ENCODE measurements around the gene MYO18A. TPM values are rescaled to one million over a fixed set of nuclear protein-coding genes. Genes with fewer than 3 reads are reported as not detected.

The MYO18A gene
- total RNA-seq, 2 donors from 2014 or later: 106 to 332 TPM

DNA sequence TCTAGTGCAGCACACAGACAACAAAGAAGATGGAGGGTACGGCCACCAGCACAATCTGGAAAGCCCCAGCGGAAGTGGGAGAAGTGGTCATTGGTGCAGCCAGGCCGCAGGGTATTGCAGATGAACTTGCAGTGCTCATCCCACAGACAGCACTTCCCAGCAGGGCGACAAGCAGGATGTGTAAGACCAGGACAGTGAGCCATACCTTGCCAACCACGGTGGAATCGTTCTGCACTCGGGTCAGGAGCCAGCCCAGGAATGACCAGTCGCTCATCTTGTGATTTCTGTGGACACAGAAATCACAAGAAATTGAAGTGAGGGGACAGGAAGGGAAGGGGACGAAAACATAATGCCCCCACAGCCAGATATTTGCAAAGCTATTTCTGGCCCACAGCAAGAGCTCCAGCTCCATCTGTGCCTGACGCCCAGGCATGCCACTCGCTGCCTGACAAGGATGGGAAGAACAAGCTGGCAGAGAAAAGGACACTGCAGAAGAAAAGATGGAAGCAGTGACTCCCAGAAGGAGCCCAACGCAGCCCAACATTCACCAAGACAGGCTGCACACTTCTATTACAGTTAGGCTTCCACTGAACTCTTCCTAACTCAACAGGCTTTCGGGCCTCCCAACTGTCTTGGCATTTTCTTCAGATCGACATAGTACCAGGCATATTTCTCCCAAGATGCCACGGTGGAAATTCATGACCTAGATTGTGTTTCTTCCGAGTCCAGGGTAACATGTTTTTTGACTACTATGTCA is 17.5 kb upstream of the MYO18A start:
- TF ChIP-seq, protein P1, sequence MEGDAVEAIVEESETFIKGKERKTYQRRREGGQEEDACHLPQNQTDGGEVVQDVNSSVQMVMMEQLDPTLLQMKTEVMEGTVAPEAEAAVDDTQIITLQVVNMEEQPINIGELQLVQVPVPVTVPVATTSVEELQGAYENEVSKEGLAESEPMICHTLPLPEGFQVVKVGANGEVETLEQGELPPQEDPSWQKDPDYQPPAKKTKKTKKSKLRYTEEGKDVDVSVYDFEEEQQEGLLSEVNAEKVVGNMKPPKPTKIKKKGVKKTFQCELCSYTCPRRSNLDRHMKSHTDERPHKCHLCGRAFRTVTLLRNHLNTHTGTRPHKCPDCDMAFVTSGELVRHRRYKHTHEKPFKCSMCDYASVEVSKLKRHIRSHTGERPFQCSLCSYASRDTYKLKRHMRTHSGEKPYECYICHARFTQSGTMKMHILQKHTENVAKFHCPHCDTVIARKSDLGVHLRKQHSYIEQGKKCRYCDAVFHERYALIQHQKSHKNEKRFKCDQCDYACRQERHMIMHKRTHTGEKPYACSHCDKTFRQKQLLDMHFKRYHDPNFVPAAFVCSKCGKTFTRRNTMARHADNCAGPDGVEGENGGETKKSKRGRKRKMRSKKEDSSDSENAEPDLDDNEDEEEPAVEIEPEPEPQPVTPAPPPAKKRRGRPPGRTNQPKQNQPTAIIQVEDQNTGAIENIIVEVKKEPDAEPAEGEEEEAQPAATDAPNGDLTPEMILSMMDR (IDR thresholded peaks at IDR 0.05): no peak
- H3K27ac ChIP-seq: no peak overlapping the region
- H3K9me3 ChIP-seq: no peaks in the 10 kb centered on the region
- H3K4me3 ChIP-seq: no peak overlapping the region
- H3K36me3 ChIP-seq: no peaks in the 10 kb centered on the region
- ATAC-seq (ENCODE audit: insufficient number of reproducible peaks, low FRiP score, low read depth) (peak; percentile 9), DNase-seq (ENCODE audit: low spot score) (no peak)
- H3K27me3 ChIP-seq (replicated peaks; ENCODE audit: insufficient read depth): no peaks in the 10 kb centered on the region
- no peaks in the 10 kb centered on the region for H3K4me1 ChIP-seq (ENCODE audit: control insufficient read depth in 1 of 2, low read depth in 2 of 2)

- ATAC-seq (ENCODE audit: insufficient number of reproducible peaks, low FRiP score, low read depth) (no peak), DNase-seq (ENCODE audit: low spot score) (no peak)
- H3K36me3 ChIP-seq: no peaks in the 10 kb centered on the region
- H3K27ac ChIP-seq: no peak overlapping the region
- TF ChIP-seq, protein P1 (IDR thresholded peaks at IDR 0.05): no peak
- no peak overlapping the region for H3K4me3 ChIP-seq
- H3K4me1 ChIP-seq (ENCODE audit: control insufficient read depth in 1 of 2, low read depth in 2 of 2): no peaks in the 10 kb centered on the region
- H3K27me3 ChIP-seq (replicated peaks; ENCODE audit: insufficient read depth): no peaks in the 10 kb centered on the region
- no peaks in the 10 kb centered on the region for H3K9me3 ChIP-seq
Measured at GRCh38 chr17:29196769-29197515, 16.7 kb upstream of the MYO18A start.

DNA sequence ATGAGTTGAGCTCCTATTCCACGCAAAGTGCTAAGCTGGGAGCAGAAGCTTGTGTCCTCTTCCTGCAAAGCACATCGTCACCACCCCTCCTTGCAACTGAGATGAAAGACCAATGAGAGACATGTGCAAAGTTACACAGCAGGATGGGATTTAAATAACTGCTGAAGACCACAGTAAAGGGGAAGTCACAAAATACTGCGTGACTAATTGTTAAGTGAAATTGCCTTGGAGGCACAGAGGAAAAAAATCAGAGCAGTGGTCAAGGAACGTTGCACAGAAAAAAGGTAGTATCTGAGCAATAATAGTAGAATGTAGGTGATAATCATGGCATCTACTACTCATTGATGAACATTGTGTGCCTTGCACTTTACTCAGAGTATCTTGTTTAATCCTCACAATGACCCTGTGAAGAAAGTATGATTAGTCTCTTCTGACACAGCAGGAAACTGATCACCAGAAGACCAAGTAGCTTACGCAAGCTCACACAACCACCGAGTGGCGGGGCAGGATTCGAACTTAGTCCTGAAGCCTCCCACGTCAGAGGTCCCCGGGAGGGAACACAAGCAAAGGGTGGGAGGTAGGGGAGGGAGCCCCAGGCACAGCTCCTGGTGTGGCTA is 15.4 kb upstream of the MYO18A start:
- Histone ChIP-seq H3K4me1 (ENCODE audit: control insufficient read depth in 1 of 2, low read depth in 2 of 2) (no peaks in the 10 kb centered on the region), H3K4me3 (no peak overlapping the region), H3K27me3 (replicated peaks; ENCODE audit: insufficient read depth) (no peaks in the 10 kb centered on the region), H3K9me3 (no peaks in the 10 kb centered on the region), H3K27ac (peak overlapping the region in 1 of 2 donors; percentile 17), H3K36me3 (no peaks in the 10 kb centered on the region)
- ATAC-seq (ENCODE audit: insufficient number of reproducible peaks, low FRiP score, low read depth) (no peak), DNase-seq (ENCODE audit: low spot score) (no peak)
- TF ChIP-seq, protein P1 (IDR thresholded peaks at IDR 0.05): no peak

- H3K27ac ChIP-seq: no peak overlapping the region
- no peaks in the 10 kb centered on the region for H3K4me1 ChIP-seq (ENCODE audit: control insufficient read depth in 1 of 2, low read depth in 2 of 2)
- no peaks in the 10 kb centered on the region for H3K27me3 ChIP-seq (replicated peaks; ENCODE audit: insufficient read depth)
- H3K36me3 ChIP-seq: no peaks in the 10 kb centered on the region
- TF ChIP-seq, protein P1 (IDR thresholded peaks at IDR 0.05): no peak
- ATAC-seq (ENCODE audit: insufficient number of reproducible peaks, low FRiP score, low read depth) (no peak), DNase-seq (ENCODE audit: low spot score) (no peak)
- H3K9me3 ChIP-seq: no peaks in the 10 kb centered on the region
- no peak overlapping the region for H3K4me3 ChIP-seq
Measured at GRCh38 chr17:29194669-29195068, 14.5 kb upstream of the MYO18A start.

DNA sequence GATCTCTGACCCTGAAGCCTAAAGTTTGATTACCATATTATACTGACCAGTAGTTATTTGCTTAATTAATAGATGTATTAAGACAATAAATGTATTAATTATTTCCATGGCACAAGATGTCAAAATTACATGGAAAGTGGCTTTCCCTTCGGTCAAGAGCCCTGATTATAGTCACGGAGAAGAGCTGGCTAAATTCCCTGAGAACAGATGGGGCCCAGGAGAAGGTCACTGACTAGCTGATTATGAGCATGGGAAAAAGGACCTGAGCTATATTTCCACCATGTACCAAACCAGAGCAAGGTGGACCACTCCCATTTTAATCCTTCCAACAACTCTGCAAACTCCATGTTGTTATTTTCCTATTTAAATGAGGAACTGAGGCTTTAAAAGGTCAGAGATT is 12.9 kb upstream of the MYO18A start:
- H3K4me3 ChIP-seq: no peak overlapping the region
- no peaks in the 10 kb centered on the region for H3K9me3 ChIP-seq
- H3K36me3 ChIP-seq: no peaks in the 10 kb centered on the region
- ATAC-seq (ENCODE audit: insufficient number of reproducible peaks, low FRiP score, low read depth) (no peak), DNase-seq (ENCODE audit: low spot score) (no peak)
- H3K27me3 ChIP-seq (replicated peaks; ENCODE audit: insufficient read depth): no peaks in the 10 kb centered on the region
- no peak overlapping the region for H3K27ac ChIP-seq
- TF ChIP-seq, protein P1 (IDR thresholded peaks at IDR 0.05): no peak
- no peaks in the 10 kb centered on the region for H3K4me1 ChIP-seq (ENCODE audit: control insufficient read depth in 1 of 2, low read depth in 2 of 2)

All from thoracic aorta (tissue), 2 donors.